ENCODE measurements around the gene ZNF521.
"Not testable (repeated sequence)": the region's sequence is repeated elsewhere in the genome, so short reads cannot be mapped to it uniquely, and the experiment has no call there.

DNA sequence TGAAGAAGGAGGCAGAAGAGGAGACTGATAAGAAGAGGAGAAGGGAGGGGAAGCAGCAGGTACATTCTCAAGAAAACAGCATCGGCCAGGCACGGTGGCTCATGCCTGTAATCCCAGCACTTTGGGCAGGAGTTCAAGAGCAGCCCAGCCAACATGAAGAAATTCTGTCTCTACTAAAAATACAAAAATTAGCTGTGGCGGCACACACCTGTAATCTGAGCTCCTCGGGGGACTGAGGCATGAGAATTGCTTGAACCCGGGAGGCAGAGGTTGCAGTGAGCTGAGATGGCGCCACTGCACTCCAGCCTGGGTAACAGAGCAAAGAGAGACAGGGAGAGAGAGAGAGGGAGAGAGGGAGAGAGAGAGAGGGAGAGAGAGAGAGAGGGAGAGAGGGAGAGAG is 318.8 kb downstream of the ZNF521 start:
- not testable (repeated sequence) for TF ChIP-seq EZH2 (IDR thresholded peaks at IDR 0.05; ENCODE audit: insufficient read depth, low read length)
- TF ChIP-seq, protein P1, sequence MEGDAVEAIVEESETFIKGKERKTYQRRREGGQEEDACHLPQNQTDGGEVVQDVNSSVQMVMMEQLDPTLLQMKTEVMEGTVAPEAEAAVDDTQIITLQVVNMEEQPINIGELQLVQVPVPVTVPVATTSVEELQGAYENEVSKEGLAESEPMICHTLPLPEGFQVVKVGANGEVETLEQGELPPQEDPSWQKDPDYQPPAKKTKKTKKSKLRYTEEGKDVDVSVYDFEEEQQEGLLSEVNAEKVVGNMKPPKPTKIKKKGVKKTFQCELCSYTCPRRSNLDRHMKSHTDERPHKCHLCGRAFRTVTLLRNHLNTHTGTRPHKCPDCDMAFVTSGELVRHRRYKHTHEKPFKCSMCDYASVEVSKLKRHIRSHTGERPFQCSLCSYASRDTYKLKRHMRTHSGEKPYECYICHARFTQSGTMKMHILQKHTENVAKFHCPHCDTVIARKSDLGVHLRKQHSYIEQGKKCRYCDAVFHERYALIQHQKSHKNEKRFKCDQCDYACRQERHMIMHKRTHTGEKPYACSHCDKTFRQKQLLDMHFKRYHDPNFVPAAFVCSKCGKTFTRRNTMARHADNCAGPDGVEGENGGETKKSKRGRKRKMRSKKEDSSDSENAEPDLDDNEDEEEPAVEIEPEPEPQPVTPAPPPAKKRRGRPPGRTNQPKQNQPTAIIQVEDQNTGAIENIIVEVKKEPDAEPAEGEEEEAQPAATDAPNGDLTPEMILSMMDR (IDR thresholded peaks at IDR 0.05; ENCODE audit: insufficient read depth, low read depth, low read length): not testable (repeated sequence)
